Neural cell (in vitro differentiated cells): ENCODE results near the gene CFTR. TPM values are rescaled to one million over a fixed set of nuclear protein-coding genes. Genes with fewer than 3 reads are reported as not detected.

Source experiments
- H2AFZ ChIP-seq: fragments of 200-600, 300-800 bp; sonication (generic), shearing (Covaris generic); 2 replicates; pipeline ENCODE4 v1.6.0; 2014; ENCODE audit warnings: low read depth, mild to moderate bottlenecking, antibody characterized with exemption, low read length, moderate library complexity
- H3F3A ChIP-seq: fragments of 200-600 bp; shearing (Covaris generic); 2 replicates; pipeline ENCODE4 v1.6.1; 2016; ENCODE audit warnings: mild to moderate bottlenecking, moderate library complexity, mixed read lengths, antibody characterized with exemption, low read length; ENCODE audit not compliant: insufficient read depth, poor library complexity, severe bottlenecking
- H3K27ac ChIP-seq: fragments of 200-600, 300-800 bp; sonication (generic), shearing (Covaris generic); 2 replicates; pipeline ENCODE4 v1.5.1; 2014; ENCODE audit warnings: mild to moderate bottlenecking, low read length, moderate library complexity
- H3K27me3 ChIP-seq: fragments of 300-800, 200-600 bp; sonication (generic), shearing (Covaris generic); 2 replicates; pipeline ENCODE4 v1.6.0; 2014; ENCODE audit warnings: mild to moderate bottlenecking, low read depth, low read length, moderate library complexity; ENCODE audit not compliant: insufficient read depth
- H3K36me3 ChIP-seq: fragments of 300-800, 200-600 bp; sonication (generic), shearing (Covaris generic); 2 replicates; pipeline ENCODE4 v1.5.1; 2014; ENCODE audit warnings: mild to moderate bottlenecking, antibody characterized with exemption, low read length, moderate library complexity; ENCODE audit not compliant: insufficient read depth
- H3K4me2 ChIP-seq: fragments of 300-800, 200-600 bp; sonication (generic), shearing (Covaris generic); 2 replicates; pipeline ENCODE4 v1.6.0; 2014; ENCODE audit warnings: mild to moderate bottlenecking, low read length
- H3K4me3 ChIP-seq: fragments of 300-800, 200-600 bp; sonication (generic), shearing (Covaris generic); 2 replicates; pipeline ENCODE4 v1.5.1; 2014; ENCODE audit warnings: mild to moderate bottlenecking, low read length, moderate library complexity
- H3K79me2 ChIP-seq: fragments of 200-600 bp; shearing (Covaris generic); replicated peaks from 2 replicates; pipeline ENCODE4 v1.6.0; 2014; ENCODE audit warnings: mild to moderate bottlenecking, low read length, moderate library complexity; ENCODE audit not compliant: insufficient read depth
- H3K9ac ChIP-seq: fragments of 300-800, 200-600 bp; sonication (generic), shearing (Covaris generic); 2 replicates; pipeline ENCODE4 v1.6.1; 2016; ENCODE audit warnings: mild to moderate bottlenecking, low read length, mixed read lengths
- H3K9me2 ChIP-seq: fragments of 200-600 bp; shearing (Covaris generic); 2 replicates; pipeline ENCODE4 v1.6.1; 2016; ENCODE audit warnings: mild to moderate bottlenecking, low read length, mixed read lengths; ENCODE audit not compliant: insufficient read depth
- H3K9me3 ChIP-seq: fragments of 200-600, 300-800 bp; sonication (generic), shearing (Covaris generic); 2 replicates; pipeline ENCODE4 v1.6.1; 2016; ENCODE audit warnings: mild to moderate bottlenecking, mixed run types, low read length, moderate library complexity, mixed read lengths
- H4K20me1 ChIP-seq: fragments of 200-600 bp; shearing (Covaris generic); 2 replicates; pipeline ENCODE4 v1.6.1; 2016; ENCODE audit warnings: mild to moderate bottlenecking, mixed run types; ENCODE audit not compliant: insufficient read depth
- EZH2 ChIP-seq: fragments of 200-600, 300-800 bp; shearing (Covaris generic), sonication (generic); IDR thresholded peaks from 2 replicates; pipeline ENCODE4 v1.6.1; 2014; ENCODE audit warnings: antibody characterized with exemption, low read length, borderline replicate concordance, mild to moderate bottlenecking; ENCODE audit not compliant: insufficient read depth, poor library complexity, severe bottlenecking
- MXI1 ChIP-seq: fragments of 450-650 bp; conservative IDR thresholded peaks from 2 replicates; pipeline ENCODE4 v1.6.1; 2014; ENCODE audit warnings: antibody characterized with exemption, mild to moderate bottlenecking; ENCODE audit not compliant: poor library complexity, severe bottlenecking
- POLR2AphosphoS5 ChIP-seq: IDR thresholded peaks from 2 replicates; pipeline ENCODE4 v1.6.1; 2012
- RAD21 ChIP-seq: fragments of 450-650 bp; conservative IDR thresholded peaks from 2 replicates; pipeline ENCODE4 v1.6.1; 2014; ENCODE audit warnings: antibody characterized with exemption, mild to moderate bottlenecking, moderate library complexity
- REST ChIP-seq: IDR thresholded peaks from 2 replicates; pipeline ENCODE4 v1.6.1; 2012; ENCODE audit warnings: borderline replicate concordance
- SMC3 ChIP-seq: fragments of 450-650 bp; conservative IDR thresholded peaks from 2 replicates; pipeline ENCODE4 v1.6.1; 2014; ENCODE audit warnings: antibody characterized with exemption, mild to moderate bottlenecking, moderate library complexity; ENCODE audit not compliant: poor library complexity
- TAF1 ChIP-seq: IDR thresholded peaks from 2 replicates; pipeline ENCODE4 v1.6.1; 2012; ENCODE audit warnings: low read depth
- polyA plus RNA-seq: library from polyadenylated mRNA; depleted of rRNA; stranded (reverse); fragments of >200 nt; gene quantifications from 2 replicates; pipeline ENCODE4 v1.2.3, GENCODE V29; 2014
- TF ChIP-seq, protein P1 (sequence below): fragments of 450-650 bp; IDR thresholded peaks from 2 replicates; pipeline ENCODE4 v1.5.1; 2014; ENCODE audit warnings: antibody characterized with exemption, mild to moderate bottlenecking, moderate library complexity; ENCODE audit not compliant: poor library complexity, severe bottlenecking

The CFTR gene
- polyA plus RNA-seq, 1 donor from 2014 or later = not detected

DNA sequence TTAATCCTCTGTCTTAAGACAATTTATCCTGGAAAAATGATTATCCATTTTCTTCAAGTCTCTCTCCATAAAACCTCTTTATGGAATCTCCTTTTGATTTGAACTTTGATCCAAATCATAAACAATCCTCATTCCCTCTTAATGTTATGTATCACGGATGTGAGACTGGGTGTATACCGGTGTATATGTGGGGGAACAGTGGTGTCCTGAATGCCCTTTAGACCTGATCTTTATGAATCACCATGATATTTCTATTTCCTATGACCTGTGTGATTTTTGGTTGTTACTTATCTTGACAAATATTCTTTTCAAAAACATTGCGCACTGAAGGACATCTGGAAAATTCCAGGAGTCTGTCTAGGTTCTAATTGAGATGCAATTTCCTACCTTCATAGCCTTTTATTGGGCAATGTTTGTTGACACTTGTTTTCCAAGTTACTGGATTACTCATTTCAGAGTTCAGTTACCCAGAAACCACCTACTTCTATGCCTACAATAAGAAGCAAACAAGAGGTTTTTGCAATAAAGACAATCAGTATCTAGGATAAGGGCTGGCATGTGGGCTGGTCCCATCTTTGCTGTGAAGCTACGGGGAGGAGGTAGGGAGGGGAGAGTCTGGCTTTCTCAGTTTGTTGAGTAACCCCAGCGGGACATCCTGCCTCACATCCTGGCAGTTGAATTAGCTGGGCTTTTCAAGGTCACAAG is 203.0 kb downstream of the CFTR start:
- TF ChIP-seq REST (no peak), RAD21 (no peak), SMC3 (no peak), POLR2AphosphoS5 (no peak), EZH2 (no peak)
- TF ChIP-seq, protein P1, sequence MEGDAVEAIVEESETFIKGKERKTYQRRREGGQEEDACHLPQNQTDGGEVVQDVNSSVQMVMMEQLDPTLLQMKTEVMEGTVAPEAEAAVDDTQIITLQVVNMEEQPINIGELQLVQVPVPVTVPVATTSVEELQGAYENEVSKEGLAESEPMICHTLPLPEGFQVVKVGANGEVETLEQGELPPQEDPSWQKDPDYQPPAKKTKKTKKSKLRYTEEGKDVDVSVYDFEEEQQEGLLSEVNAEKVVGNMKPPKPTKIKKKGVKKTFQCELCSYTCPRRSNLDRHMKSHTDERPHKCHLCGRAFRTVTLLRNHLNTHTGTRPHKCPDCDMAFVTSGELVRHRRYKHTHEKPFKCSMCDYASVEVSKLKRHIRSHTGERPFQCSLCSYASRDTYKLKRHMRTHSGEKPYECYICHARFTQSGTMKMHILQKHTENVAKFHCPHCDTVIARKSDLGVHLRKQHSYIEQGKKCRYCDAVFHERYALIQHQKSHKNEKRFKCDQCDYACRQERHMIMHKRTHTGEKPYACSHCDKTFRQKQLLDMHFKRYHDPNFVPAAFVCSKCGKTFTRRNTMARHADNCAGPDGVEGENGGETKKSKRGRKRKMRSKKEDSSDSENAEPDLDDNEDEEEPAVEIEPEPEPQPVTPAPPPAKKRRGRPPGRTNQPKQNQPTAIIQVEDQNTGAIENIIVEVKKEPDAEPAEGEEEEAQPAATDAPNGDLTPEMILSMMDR = no peak
- Histone ChIP-seq H3K9ac (no peak overlapping the region), H3K4me3 (no peak overlapping the region), H3K79me2 (no peaks in the 10 kb centered on the region), H3K27me3 (no peaks in the 10 kb centered on the region), H2AFZ (no peak overlapping the region), H3K9me3 (no peaks in the 10 kb centered on the region), H3F3A (no peaks in the 10 kb centered on the region), H3K36me3 (no peaks in the 10 kb centered on the region), H3K4me2 (no peak overlapping the region), H4K20me1 (no peaks in the 10 kb centered on the region), H3K27ac (no peak overlapping the region), H3K9me2 (no peaks in the 10 kb centered on the region)

- Histone ChIP-seq H2AFZ (no peak overlapping the region), H3K27ac (no peak overlapping the region), H3K79me2 (no peaks in the 10 kb centered on the region)
These were observed 203.8 kb downstream of the CFTR start for GRCh38 chr7:117683430-117684175.

DNA sequence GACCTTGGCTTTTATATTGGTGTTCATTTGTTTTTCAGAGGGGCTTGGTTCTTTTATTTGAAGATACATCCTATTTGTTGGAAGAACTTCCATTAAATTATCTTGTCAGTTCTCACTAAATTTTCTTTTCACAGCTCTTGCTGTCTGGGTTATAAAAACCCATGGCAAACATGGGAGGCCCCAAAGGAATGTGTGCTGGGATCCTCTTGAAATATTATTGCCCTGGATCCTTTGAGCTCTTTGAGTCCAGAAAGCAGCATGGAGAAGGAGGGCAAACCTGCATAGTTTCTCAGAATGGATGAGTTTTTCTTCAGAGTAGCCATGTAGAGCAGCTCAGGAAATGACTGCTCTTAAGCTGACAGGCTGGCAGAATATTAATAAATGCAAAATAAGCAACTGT is 206.0 kb downstream of the CFTR start:
- Histone ChIP-seq H3K9me2 (no peaks in the 10 kb centered on the region), H3K4me3 (no peak overlapping the region), H3K36me3 (no peaks in the 10 kb centered on the region), H3F3A (no peaks in the 10 kb centered on the region), H3K27me3 (no peaks in the 10 kb centered on the region), H3K4me2 (no peak overlapping the region), H4K20me1 (no peaks in the 10 kb centered on the region), H3K9ac (no peak overlapping the region), H3K9me3 (no peaks in the 10 kb centered on the region), H3K79me2 (no peaks in the 10 kb centered on the region), H3K27ac (no peak overlapping the region), H2AFZ (no peak overlapping the region)
- no peak for TF ChIP-seq MXI1

More at GRCh38 chr7:117683430-117684175, 203.8 kb downstream of the CFTR start:
- TF ChIP-seq TAF1 = no peak
- H3K4me2 ChIP-seq = no peak overlapping the region
- no peak overlapping the region for H3K9ac ChIP-seq
- no peaks in the 10 kb centered on the region for H3K9me2 ChIP-seq
- no peaks in the 10 kb centered on the region for H4K20me1 ChIP-seq
- H3K27me3 ChIP-seq = no peaks in the 10 kb centered on the region
- H3K9me3 ChIP-seq = no peaks in the 10 kb centered on the region
- H3K4me3 ChIP-seq = no peak overlapping the region
- no peaks in the 10 kb centered on the region for H3K36me3 ChIP-seq
- no peaks in the 10 kb centered on the region for H3F3A ChIP-seq
